Measurements from ENCODE around the gene SMCP. TPM values are rescaled to one million over a fixed set of nuclear protein-coding genes. Genes with fewer than 3 reads are reported as not detected.

The SMCP gene
- total RNA-seq, 1 experiment from 2014 or later = not detected

DNA sequence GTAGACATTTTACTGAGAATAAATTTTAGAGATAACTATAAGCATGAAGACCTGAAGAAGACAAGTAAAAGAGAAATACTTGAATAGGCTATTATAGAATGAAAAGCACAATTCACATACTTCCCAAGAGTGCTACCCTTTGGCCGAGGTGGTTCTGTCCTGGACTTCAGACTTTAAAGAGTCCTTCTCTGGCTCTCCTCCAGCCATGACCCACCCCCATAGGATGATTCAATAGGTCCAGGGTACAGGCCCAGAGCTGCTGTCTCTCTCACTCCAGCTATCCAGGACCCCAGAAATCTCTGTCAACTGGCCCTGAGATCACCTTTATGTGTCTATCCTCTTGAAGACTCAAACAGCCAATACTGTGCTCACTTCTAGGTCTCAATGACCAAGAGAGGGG lies 1.3 kb upstream of the SMCP start (continued):
- no peak for TF ChIP-seq EZH2 (IDR thresholded peaks at IDR 0.05)
- TF ChIP-seq, protein P1, sequence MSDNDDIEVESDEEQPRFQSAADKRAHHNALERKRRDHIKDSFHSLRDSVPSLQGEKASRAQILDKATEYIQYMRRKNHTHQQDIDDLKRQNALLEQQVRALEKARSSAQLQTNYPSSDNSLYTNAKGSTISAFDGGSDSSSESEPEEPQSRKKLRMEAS (IDR thresholded peaks at IDR 0.05) = no peak
- TF ChIP-seq RAD21 (IDR thresholded peaks at IDR 0.05; ENCODE audit: low read depth) = no peak
- TF ChIP-seq JUND (IDR thresholded peaks at IDR 0.05) = no peak
- TF ChIP-seq, protein P2, sequence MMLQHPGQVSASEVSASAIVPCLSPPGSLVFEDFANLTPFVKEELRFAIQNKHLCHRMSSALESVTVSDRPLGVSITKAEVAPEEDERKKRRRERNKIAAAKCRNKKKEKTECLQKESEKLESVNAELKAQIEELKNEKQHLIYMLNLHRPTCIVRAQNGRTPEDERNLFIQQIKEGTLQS (IDR thresholded peaks at IDR 0.05) = no peak
- TF ChIP-seq, protein P3, sequence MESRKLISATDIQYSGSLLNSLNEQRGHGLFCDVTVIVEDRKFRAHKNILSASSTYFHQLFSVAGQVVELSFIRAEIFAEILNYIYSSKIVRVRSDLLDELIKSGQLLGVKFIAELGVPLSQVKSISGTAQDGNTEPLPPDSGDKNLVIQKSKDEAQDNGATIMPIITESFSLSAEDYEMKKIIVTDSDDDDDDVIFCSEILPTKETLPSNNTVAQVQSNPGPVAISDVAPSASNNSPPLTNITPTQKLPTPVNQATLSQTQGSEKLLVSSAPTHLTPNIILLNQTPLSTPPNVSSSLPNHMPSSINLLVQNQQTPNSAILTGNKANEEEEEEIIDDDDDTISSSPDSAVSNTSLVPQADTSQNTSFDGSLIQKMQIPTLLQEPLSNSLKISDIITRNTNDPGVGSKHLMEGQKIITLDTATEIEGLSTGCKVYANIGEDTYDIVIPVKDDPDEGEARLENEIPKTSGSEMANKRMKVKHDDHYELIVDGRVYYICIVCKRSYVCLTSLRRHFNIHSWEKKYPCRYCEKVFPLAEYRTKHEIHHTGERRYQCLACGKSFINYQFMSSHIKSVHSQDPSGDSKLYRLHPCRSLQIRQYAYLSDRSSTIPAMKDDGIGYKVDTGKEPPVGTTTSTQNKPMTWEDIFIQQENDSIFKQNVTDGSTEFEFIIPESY (IDR thresholded peaks at IDR 0.05; ENCODE audit: extremely low read depth, insufficient replicate concordance, low read length) = no peak

DNA sequence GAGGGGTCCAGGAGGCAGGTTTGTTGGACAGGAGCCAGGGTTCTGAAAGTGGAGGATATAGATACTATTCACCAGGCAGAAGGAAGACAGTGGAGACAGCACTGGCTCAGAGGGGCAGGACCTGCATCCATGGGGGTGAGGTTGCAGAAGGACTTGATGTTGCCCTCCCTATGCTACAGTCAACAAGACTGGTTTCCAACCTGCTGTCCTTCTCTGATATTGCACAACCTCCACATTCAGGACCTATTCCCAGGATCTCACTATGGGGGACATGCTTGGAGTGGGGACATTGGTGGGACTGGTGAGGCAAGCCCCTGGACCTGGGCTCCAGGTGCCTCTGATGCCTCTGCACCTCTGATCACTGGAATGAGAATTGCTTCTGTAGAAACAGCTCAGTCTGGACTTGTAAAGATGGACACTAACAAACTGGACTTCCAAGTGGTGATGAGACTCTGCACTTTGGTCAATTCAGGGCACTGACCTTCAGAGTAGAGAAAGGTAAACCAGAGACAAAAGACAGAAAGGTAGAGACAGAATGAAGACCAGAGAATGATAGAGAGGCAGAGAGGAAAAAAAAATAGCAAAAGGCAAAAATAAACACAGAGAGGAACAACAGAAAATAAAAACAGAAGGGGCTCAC lies 1.6 kb downstream of the SMCP start:
- RAD21 ChIA-PET (ENCODE audit: low non-redundant PET in 1 of 2, low total read pairs in 2 of 2, uncharacterized antibody in 2 of 2, unreplicated experiment in 2 of 2) = no interaction called here
- no TSS peak for BruUV-seq (replicated peaks)
- peaks cover 12% of the 10 kb centered on the region; the same call in 1 of the 2 replicates for H3K27me3 ChIP-seq (ENCODE audit: insufficient read depth, low read length)
- no peaks in the 10 kb centered on the region for H3K9me2 ChIP-seq (ENCODE audit: insufficient read depth)
- DNase-seq (ENCODE audit: low read depth, low spot score) (no peak), ATAC-seq (no peak)
- no peak overlapping the region for H3K4me2 ChIP-seq (ENCODE audit: low read length)
- no peaks in the 10 kb centered on the region for H4K20me1 ChIP-seq (ENCODE audit: insufficient read depth)
- H3K9ac ChIP-seq (ENCODE audit: low read length) = no peak overlapping the region
- intact Hi-C loops (cut with micrococcal nuclease) = no loop called here
- no peaks in the 10 kb centered on the region for H3K36me3 ChIP-seq (ENCODE audit: control insufficient read depth in 1 of 2, insufficient read depth in 2 of 2, low read length in 2 of 2)
- no peaks in the 10 kb centered on the region for H3K4me1 ChIP-seq (ENCODE audit: control insufficient read depth in 1 of 2, insufficient read depth in 2 of 2, low read length in 2 of 2)
- H3K79me2 ChIP-seq (ENCODE audit: insufficient read depth, low read length) = no peaks in the 10 kb centered on the region
- no peak overlapping the region for H2AFZ ChIP-seq (ENCODE audit: low read depth, low read length, poor library complexity, severe bottlenecking)
- no peak for TF ChIP-seq CBX3 (IDR thresholded peaks at IDR 0.05; ENCODE audit: low read depth)
- no peak for TF ChIP-seq POLR2A (IDR thresholded peaks at IDR 0.05; ENCODE audit: borderline replicate concordance, extremely low read depth, insufficient read depth, insufficient read length)
- no peak overlapping the region for H3K27ac ChIP-seq (ENCODE audit: low read depth, low read length)
- POLR2A ChIA-PET = no interaction called here
- no peak overlapping the region for H3K4me3 ChIP-seq (replicated peaks in 1 of 2; ENCODE audit: low read depth in 1 of 2, low read length in 2 of 2)
- CTCF ChIA-PET = interaction anchor here (2.0 kb wide), 1 partner anchor 47 kb away, joined by 15 read pairs; no protein-coding TSS in a partner anchor
- H3K9me3 ChIP-seq (ENCODE audit: control insufficient read depth in 1 of 2, insufficient read depth in 1 of 2, low read depth in 1 of 2, low read length in 2 of 2) = no peaks in the 10 kb centered on the region

Measured in HCT116 (cell line).